ENCODE data around the gene ADAT1. TPM values are rescaled to one million over a fixed set of nuclear protein-coding genes. Genes with fewer than 3 reads are reported as not detected.
A peak's percentile ranks its signal among the peaks of the same experiment; 100 is the strongest.

Gene ADAT1
- total RNA-seq, 1 donor from 2014 or later: 60.9 TPM

DNA sequence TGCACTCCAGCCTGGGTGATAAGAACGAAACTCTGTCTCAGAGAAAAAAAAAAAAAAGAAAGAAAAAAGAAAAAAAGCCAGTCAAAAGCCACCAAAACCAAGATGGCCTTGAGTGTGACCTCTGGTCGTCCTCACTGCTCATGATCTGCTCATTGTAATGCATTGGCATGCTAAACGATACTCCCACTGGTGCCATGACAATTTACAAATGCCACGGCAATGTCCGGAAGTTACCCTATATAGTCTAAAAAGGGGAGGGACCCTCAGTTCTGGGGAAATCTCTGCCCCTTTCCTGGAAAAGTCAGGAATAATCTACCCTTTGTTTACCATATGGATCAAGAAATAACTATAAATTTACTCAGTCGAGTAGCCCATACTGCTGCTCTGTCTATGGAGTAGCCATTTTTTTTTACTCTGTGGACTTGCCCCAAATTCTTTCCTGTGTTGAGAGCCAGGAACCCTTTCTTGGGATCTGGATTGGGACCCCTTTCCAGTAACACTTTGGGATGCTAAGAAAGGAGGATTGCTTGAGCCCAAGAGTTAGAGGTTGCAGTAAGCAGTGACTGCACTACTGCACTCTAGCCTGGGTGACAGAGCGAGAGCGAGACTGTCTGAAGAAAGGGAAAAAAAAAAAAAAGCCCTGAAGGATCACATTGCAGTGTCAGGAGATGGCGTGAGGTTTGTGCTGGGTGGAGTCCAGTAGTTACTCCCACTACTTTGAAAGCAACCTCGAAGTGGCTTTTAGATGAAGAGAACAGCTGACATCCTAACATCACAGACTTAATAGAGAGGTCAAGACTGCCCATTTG lies 63.3 kb downstream of the ADAT1 start:
- Mint-ChIP-seq H3K9me3 (no peaks in the 10 kb centered on the region), H3K27me3 (ENCODE audit: insufficient read depth) (peaks cover 8% of the 10 kb centered on the region), H3K4me3 (no peak overlapping the region), H3K27ac (no peak overlapping the region), H3K36me3 (ENCODE audit: low read depth) (no peaks in the 10 kb centered on the region), H3K4me1 (ENCODE audit: low read depth) (peaks cover 12% of the 10 kb centered on the region)
- intact Hi-C loops (cut with micrococcal nuclease): loop anchor here (10.0 kb wide), 3 partner anchors 575 to 1265 kb away; partner anchors contain the start of genes MLKL, PSMD7 and WDR59
- no peak for DNase-seq (ENCODE audit: low spot score)

DNA sequence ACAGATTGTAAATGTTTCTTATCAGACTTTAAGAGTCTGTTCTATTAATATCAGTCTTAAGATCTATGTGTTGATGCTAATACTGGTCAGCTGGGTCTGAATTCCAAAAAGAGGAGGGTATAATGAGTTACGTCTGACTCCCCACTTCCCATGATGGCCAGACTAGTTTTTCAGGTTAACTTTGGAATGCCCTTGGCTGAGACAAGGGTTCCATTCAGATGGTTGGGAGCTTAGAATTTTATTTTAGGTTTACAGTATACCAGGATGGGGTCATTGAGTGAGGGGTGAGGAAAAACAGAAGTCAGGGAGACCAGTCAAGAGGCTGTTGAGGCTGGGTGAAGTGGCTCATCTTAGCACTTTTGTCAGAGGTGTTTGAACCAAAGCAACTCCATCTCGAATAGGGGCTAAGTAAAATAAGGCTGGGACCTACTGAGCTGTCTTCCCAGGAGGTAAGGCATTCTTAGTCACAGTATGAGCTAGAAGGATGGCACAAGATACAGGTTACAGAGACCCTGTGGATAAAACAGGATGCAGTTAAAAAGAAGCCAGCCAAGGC lies 64.2 kb downstream of the ADAT1 start:
- H3K4me3 Mint-ChIP-seq: no peak overlapping the region
- no peak for DNase-seq (ENCODE audit: low spot score)
- no peak overlapping the region for H3K27ac Mint-ChIP-seq
- H3K27me3 Mint-ChIP-seq (ENCODE audit: insufficient read depth): peaks cover 8% of the 10 kb centered on the region
- intact Hi-C loops (cut with micrococcal nuclease): loop anchor here (10.0 kb wide), 1 partner anchor 854 kb away; the partner anchor contains the start of gene MLKL
- peaks cover 11% of the 10 kb centered on the region for H3K4me1 Mint-ChIP-seq (ENCODE audit: low read depth)
- H3K9me3 Mint-ChIP-seq: no peaks in the 10 kb centered on the region
- H3K36me3 Mint-ChIP-seq (ENCODE audit: low read depth): no peaks in the 10 kb centered on the region

DNA sequence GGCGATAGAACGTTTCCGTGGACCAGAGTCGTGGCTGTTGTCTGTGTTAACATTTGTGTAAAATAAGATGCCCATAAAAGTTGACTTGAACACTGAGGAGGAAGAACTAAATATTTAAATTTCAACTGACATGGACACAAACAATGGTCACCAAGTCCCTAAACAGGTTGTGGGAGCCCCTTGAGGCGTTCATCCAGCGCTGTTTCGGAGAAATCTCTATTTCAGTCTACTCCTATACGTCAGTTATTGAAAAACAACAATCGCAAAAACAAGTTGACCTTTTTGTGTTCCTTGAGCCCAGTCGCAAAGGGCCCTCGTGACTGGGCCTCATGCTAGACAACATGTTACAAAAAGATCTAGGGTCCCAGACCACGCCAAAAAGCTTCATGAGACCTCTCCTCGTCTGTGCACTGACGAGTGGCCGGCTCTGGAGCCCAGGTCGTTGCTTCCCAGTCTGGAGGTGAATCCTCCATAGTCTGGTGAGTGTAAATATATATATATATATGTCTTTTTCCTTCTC lies 66.6 kb downstream of the ADAT1 start:
- Mint-ChIP-seq H3K27me3 (ENCODE audit: insufficient read depth) (peaks cover 7% of the 10 kb centered on the region), H3K4me3 (peak overlapping the region; percentile 92), H3K27ac (peak overlapping the region; percentile 89), H3K4me1 (ENCODE audit: low read depth) (peaks cover 11% of the 10 kb centered on the region), H3K9me3 (no peaks in the 10 kb centered on the region), H3K36me3 (ENCODE audit: low read depth) (no peaks in the 10 kb centered on the region)
- no peak for DNase-seq (ENCODE audit: low spot score)
- intact Hi-C loops (cut with micrococcal nuclease): loop anchor here (1.0 to 10.0 kb wide), 7 partner anchors 10 to 852 kb away; partner anchors contain the start of genes ADAT1, CFDP1, GABARAPL2 and KARS1

DNA sequence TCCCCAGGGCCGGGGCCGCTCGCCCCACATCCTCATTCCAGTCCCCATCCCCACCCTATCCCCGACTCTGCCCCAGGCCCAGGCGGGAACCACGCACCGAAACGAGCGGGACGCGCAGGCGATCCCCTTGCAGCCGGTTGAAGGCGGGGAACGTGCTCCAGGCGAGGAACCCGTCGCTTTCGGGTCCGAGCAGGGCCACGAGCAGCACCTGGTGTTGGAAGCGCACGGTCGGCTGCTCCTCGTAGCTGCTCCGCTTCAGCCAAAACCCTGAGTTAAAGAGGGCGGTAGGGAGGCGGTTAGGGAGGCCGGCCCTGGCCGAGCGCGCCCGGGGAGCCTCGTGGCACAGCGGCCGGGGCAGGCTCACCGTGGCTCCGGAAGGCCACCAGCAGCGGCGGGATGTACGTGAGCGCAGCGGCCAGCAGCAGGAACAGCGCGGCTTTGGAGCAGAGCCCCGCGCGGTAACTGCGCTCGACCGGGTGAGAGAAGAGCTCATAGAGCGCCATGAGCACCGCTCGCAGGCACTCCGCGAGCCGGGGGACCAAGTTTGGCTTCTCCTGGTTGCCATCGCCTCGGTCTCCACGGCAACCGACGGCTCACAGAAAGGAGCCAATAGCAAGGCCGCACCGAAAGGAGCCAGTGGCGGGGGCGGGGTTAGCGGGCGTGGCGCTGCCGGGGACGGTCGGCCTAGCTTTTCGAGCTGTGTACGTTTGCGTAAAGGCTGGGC lies 67.2 kb downstream of the ADAT1 start, which contains the start of gene TMEM231:
TSS of gene TMEM231 (minus strand) at position 546 of the 724 bp plus-strand sequence. CDS start at position 503, 43 bp downstream.
- H3K4me3 Mint-ChIP-seq: peak within 1 kb of the TSS; percentile 92
- H3K27ac Mint-ChIP-seq: peak within 1 kb of the TSS; percentile 89
- H3K27me3 Mint-ChIP-seq (ENCODE audit: insufficient read depth): peaks cover 7% of the 10 kb centered on the region
- no peaks in the 10 kb centered on the region for H3K36me3 Mint-ChIP-seq (ENCODE audit: low read depth)
- intact Hi-C loops (cut with micrococcal nuclease): loop anchor here (1.0 to 10.0 kb wide), 7 partner anchors 10 to 851 kb away; partner anchors contain the start of genes ADAT1, CFDP1, GABARAPL2 and KARS1
- H3K9me3 Mint-ChIP-seq: no peaks in the 10 kb centered on the region
- peak; percentile 95 for DNase-seq (ENCODE audit: low spot score)
- H3K4me1 Mint-ChIP-seq (ENCODE audit: low read depth): peaks cover 11% of the 10 kb centered on the region

DNA sequence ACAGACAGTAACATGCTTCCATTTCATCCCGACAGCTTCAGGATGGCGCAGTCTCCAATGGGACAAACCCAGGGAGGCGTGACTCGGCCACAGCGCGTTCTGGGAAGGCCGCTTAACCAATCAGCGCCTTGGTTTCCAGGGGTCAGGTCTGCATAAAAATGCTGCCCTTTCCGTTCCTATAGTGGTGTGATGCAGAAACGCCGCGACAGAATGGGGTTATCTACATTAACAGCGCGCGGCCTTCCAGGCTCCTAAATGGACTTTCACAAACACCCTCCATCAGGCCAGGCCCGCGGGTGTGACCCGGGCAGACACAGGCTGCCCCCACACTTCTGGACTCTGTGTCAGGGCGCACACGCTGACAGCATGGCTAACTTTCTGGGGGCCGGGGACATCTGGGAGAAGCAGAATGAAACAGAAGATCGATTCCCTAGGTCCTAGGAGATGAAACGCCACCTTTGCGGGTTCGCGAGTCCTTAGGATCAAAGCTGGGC lies 67.8 kb downstream of the ADAT1 start:
- Mint-ChIP-seq H3K4me3 (peak overlapping the region; percentile 92), H3K9me3 (no peaks in the 10 kb centered on the region), H3K27me3 (ENCODE audit: insufficient read depth) (peaks cover 7% of the 10 kb centered on the region), H3K36me3 (ENCODE audit: low read depth) (no peaks in the 10 kb centered on the region), H3K4me1 (ENCODE audit: low read depth) (peaks cover 14% of the 10 kb centered on the region), H3K27ac (peak overlapping the region; percentile 89)
- intact Hi-C loops (cut with micrococcal nuclease): loop anchor here (10.0 kb wide), 1 partner anchor 850 kb away; the partner anchor contains the start of gene MLKL
- no peak for DNase-seq (ENCODE audit: low spot score)

DNA sequence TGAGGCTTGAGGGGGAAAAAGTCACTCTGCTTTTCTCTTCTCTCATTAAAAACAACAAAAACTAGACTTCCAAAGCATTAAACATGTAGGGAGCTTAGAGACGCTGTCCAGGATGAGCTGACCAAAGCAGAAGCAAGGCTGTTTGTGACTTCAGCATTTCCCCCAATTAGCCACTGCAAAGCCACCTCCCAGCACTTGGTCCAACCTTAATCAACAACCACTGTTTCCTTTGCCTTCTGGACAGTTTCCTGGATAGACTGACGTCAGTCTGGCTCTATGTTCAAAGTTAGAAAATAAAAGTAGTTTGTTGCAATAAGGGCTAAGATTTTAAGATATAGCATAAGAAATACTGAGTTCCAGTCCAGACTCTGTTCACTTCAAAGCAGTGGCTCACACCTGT lies 70.1 kb downstream of the ADAT1 start:
- H3K36me3 Mint-ChIP-seq (ENCODE audit: low read depth): no peaks in the 10 kb centered on the region
- H3K4me1 Mint-ChIP-seq (ENCODE audit: low read depth): peaks cover 25% of the 10 kb centered on the region
- H3K9me3 Mint-ChIP-seq: no peaks in the 10 kb centered on the region
- peaks cover 6% of the 10 kb centered on the region for H3K27me3 Mint-ChIP-seq (ENCODE audit: insufficient read depth)
- no peak overlapping the region for H3K27ac Mint-ChIP-seq
- no peak overlapping the region for H3K4me3 Mint-ChIP-seq
- no peak for DNase-seq (ENCODE audit: low spot score)
- intact Hi-C loops (cut with micrococcal nuclease): loop anchor here (10.0 kb wide), 1 partner anchor 848 kb away; the partner anchor contains the start of gene MLKL

DNA sequence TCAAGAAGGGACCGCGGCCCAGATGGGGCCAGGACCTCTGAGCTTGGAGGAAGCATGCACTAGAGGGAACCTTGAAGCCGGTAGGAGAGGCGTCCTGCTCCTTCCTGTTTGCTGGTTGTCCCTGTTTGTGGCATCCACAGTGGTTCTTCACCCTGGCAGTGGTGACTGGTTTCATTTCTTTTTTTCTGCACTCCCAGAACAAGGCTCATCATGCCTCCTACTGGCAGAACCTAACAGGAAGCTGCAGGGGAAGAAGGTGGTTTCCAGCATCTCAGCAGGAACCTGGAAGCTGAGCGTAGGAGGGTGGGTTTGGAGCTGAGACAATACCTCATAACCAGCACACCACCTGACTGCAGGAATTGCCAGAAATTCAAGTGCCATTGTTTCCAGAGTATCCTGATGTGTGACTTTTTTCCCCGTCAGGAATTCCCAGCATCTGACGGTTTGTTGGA lies 72.8 kb downstream of the ADAT1 start:
- Mint-ChIP-seq H3K9me3 (no peaks in the 10 kb centered on the region), H3K4me1 (ENCODE audit: low read depth) (peaks cover 16% of the 10 kb centered on the region), H3K27me3 (ENCODE audit: insufficient read depth) (peaks cover 4% of the 10 kb centered on the region), H3K36me3 (ENCODE audit: low read depth) (no peaks in the 10 kb centered on the region), H3K4me3 (no peak overlapping the region), H3K27ac (no peak overlapping the region)
- intact Hi-C loops (cut with micrococcal nuclease): loop anchor here (2.0 to 10.0 kb wide), 2 partner anchors 17 to 845 kb away; partner anchors contain the start of genes GABARAPL2 and MLKL
- peak; percentile 21 for DNase-seq (ENCODE audit: low spot score)

Other genes starting within 250 kb of the ADAT1 start
- gene CFDP1, start 189.8 kb downstream of the ADAT1 start, total RNA-seq: 35.4 TPM in 2 replicates
- gene TMEM170A, start 158.6 kb downstream of the ADAT1 start, total RNA-seq: 42.1 and 42.7 TPM in 2 replicates
- gene CHST6, start 127.8 kb downstream of the ADAT1 start, total RNA-seq: not detected in 2 replicates
- not detected in 2 replicates for gene CHST5, start 87.2 kb downstream of the ADAT1 start, total RNA-seq
- gene TMEM231, start 67.0 kb downstream of the ADAT1 start, total RNA-seq: 4.5 and 4.7 TPM in 2 replicates
- 62.7 and 69.5 TPM in 2 replicates for gene GABARAPL2, start 56.9 kb downstream of the ADAT1 start, total RNA-seq
- gene KARS1, start 24.4 kb upstream of the ADAT1 start, total RNA-seq: 256 and 271 TPM in 2 replicates
- gene TERF2IP, start 24.5 kb upstream of the ADAT1 start, total RNA-seq: 94.3 and 98.5 TPM in 2 replicates
- not detected in 2 replicates for gene CPHXL2, start 53.7 kb upstream of the ADAT1 start, total RNA-seq
- gene DUXB, start 78.2 kb upstream of the ADAT1 start, total RNA-seq: not detected in 2 replicates
- not detected in 2 replicates for gene CPHXL, start 103.2 kb upstream of the ADAT1 start, total RNA-seq